H4 (cell line): ENCODE results near the gene RNU11. TPM values are rescaled to one million over a fixed set of nuclear protein-coding genes. Genes with fewer than 3 reads are reported as not detected.
"Not testable (repeated sequence)": the region's sequence is repeated elsewhere in the genome, so short reads cannot be mapped to it uniquely, and the experiment has no call there.

Experiments used
- DNase-seq: peaks from one replicate; pipeline ENCODE4 v3.0.0-alpha.2; 2015; ENCODE audit warnings: low spot score
- total RNA-seq: library from RNA; depleted of rRNA; stranded (reverse); fragments of >200 nt; shearing (Covaris generic); gene quantifications from 2 replicates; pipeline ENCODE4 v1.2.3, GENCODE V29; 2014; rRNA removed

Gene RNU11
- not detected in 2 replicates for total RNA-seq

DNA sequence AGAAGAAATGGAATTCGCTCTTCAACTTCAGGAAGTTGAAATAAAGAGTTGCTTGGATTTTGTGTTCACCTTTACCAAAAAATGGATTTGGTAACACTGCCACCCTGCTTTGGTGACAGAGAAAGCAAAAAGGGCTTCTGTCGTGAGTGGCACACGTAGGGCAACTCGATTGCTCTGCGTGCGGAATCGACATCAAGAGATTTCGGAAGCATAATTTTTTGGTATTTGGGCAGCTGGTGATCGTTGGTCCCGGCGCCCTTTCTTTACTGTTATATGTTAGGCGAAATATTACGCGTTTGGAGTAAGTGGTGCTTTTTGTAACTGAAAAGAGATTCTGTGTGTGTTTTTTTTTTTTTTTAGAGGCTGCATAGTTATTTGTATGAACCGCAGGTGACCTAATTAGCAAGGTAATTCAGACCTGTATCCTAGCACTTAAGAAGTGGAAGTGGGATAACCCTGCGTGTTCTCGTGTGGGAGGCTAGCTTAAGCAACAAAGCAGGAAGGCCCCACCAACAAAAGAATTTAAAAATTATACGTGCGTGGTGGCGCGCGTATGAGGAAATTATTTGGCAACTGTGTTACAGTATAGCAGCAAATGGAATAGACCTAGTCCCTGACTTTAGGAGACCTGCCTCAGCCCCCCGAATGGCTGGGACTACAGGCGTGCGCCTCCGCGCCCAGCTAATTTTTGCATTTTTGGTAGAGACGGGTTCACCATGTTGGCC lies at the start of gene RNU11:
TSS of gene RNU11 (plus strand) at position 127 of the 725 bp plus-strand sequence.
- peak; percentile 98 for DNase-seq

DNA sequence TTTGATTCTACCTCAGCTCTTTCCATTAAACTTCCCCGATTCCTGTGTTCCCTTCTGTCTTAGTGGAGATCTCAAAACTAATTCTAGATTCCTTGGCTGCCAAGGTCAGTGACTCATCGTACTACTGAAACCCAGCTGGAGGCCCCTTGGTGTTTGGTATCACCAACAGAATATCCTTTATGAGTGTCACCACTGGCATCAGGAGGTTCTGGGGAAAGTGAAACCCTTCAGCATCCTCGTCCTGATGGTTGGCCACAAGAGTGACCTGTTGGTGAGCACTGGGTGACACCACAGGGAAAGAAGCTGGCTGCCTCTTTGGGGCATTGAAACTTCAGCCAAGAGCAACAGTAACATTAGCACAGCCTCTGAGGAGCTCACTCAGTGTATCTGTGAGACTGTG lies 46.7 kb upstream of the RNU11 start:
- peak; percentile 88 for DNase-seq

DNA sequence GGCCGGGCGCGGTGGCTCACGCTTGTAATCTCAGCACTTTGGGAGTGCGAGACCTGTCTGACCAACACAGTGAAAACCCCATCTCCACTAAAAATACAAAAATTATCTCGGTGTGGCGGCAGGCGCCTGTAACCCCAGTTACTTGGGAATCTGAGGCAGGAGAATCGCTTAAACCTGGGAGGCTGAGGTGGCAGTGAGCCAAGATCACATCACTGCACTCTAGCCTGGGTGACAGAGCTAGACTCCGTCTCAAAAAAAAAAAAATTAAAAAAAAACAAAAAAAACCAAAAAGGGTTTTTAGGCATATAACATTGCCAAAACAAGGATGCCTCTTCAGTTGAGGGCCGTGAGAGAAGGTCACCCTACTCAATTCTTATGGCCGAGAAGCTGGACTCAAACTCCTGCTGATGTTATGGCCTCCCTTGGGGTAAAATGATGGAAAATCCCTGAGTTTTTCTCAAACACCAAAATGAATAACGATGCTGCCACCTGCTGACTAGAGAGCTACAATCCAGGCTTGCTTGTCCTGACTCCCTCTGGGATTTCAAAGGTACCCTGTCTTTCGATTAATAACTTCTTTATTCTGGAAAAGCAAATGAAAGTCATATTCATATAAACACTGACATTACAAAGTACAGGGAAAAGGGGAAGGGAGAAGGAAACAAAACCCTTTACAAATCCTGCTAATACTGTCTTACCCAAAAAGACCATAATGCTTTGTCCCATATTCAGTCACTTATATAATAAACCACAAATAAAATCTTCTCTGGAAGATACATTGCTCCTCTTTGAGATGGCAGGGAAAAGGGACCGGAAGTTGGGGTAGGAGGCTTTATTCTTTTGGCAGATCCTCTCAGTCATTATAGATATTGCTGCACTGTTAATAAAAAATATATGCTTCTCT lies 45.6 kb upstream of the RNU11 start:
- peak; percentile 75 for DNase-seq

DNA sequence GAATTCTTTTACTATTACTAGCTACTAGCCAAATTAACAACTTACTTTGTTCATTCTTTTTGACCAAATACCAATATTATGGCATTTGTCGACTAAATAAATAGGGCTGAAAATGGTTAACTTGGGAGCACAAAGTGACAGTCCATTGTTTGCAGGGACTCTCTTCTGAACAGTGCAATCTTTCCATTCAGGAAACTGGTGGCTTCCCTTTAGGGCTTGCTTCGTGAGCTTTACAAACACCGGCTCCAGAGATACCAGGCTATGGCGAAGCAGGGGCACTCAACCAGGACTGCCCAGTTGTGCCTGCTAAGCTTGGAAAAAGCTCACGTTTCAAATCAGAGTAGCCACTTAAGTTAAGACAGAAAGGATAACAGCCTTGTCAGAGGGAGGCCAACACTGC lies 44.0 kb upstream of the RNU11 start:
- DNase-seq, result no peak

DNA sequence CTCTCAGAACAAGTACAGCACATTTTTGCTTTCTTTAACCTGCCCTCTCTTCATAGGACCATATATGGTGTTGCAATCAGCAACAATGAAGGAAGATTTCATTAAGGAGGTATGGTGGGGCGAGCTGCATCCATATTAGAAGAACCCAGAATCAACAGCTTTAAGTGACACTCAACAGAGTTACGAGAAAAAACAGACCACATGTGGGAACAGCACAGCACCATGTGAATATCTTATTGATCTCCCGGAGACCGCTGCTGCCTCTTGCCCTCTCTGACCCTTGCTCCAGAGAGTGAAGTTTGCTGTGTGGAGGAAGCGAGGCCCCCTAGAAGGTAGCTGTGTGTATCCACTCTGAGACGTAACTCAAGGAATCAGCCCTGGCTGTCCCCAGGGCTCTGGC lies 43.4 kb upstream of the RNU11 start:
- no peak for DNase-seq

DNA sequence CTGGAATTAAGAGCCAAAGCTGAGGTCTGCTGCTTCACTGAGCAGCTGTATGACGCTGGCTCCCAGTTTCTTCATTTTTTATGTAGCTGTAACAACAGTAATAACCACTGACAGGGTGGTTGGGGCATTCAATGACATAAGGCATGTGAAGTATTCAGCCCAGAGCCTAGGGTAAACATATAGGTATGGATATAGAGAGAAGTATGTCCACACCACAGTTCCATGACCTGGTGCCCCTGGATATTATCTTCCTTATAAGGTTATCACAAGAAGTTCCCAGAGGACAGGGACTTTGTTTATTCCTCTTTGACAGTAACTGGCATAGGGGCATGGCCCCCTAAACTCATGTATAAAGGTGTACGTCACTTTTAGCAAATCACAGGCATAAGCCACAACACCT lies 41.6 kb upstream of the RNU11 start:
- DNase-seq, result no peak

DNA sequence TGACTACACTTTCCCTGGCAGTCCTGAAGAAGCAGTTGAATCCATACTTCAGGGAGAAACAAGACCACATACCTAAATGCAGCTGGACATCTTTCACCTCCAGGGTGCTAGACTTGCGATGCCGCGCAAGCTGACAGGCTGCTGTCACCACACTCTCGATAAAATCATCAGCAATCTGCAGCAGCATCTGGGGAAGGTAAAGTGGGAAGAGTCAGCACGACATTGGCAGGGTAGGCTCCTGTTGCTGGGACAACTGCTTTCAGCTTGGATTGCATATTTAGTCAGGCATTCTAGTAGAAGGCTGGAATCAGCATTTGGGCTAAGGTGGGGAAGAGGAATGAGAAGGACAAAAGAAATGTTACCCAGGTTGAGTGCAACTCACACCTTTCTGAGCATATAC lies 35.2 kb upstream of the RNU11 start:
- DNase-seq, result no peak

DNA sequence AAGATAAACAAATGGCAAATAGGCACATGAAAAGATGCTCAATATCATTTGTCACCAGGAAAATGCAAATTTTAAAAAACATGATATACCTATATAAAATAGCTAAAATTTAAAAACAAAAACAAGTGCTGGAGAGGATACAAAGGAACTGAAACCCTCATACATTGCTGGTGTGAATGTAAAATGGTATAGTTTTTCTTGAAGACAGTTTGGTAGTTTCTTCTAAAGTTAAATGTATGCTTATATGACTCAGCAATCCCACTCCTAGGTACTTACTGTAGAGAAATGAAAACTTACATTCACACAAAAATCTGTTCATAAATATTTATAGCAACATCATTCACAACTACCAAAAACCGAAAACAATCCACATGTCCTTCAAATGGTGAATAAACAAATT lies 16.7 kb upstream of the RNU11 start:
- DNase-seq, result no peak

DNA sequence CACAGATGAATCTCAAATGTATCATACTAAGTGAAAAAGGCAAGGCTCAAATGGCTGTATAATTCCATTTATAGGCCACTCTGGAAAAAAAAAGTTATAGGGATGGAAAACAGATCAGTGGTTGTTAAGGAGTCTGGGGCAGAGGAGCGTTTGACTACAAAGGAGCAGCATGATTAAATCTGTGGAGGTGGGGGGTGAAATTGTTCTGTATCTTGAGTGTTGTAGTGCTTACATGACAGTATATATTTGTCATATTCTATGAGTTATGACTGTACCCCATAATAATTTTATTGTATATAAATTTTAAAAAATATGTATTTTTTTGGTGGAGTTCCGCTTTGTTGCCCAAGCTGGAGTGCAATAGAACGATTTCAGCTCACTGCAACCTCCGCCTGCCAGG lies 15.8 kb upstream of the RNU11 start:
- no peak for DNase-seq

DNA sequence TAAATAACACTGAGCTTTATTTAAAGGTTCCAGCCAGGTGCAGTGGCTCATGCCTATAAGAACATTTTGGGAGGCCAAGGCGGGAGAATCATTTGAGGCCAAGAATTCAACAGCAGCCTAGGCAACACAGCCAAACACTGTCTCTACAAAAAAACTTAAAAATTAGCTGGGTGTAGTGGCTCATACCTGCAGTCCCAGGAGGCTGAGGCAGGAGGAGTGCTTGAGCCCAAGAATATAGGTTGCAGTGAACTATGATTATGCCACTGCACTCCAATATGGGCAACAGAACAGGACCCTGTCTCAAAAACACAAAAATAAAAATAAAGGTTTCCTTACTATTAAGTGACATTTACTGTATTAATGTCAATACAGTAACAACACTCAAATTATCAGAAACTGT lies 7.6 kb upstream of the RNU11 start:
- DNase-seq, result no peak

DNA sequence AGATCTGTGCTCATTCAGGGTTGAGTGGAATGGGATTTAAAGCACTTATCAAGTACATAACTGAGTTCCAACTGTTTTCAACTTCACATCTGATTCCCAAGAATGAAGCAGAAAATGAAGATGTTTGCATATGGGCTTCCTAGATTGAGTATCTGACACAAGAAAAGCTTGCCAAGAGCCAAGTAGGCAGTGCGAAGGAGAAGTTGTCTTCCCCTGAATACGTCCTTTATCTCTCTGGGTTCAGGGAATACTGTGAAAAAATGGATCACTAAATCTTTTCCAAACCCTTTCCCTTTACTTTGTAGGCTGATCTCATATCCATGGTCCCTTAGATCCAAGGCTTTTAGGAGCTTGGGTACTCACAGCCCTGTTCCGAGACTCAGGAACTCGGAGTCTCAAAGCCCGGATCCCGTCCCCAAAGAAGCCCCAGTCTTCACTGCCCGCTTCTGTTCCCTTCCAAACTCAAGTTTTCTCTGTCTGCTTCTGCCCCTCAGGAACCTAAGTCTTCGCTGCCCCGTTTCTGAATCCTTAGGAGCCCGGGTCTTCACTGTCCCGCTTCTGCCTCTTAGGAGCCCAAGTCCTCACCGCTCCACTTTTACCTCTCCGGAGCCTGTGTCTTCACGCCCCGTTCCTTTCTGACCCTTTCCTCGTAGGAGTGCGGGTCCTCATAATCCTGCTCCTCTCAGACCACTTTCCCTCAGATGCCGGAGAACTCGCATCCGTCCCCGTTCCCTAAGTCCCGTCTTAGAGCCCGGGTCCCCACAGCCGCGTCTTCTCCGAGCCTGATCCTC lies 6.1 kb upstream of the RNU11 start:
- no peak for DNase-seq

DNA sequence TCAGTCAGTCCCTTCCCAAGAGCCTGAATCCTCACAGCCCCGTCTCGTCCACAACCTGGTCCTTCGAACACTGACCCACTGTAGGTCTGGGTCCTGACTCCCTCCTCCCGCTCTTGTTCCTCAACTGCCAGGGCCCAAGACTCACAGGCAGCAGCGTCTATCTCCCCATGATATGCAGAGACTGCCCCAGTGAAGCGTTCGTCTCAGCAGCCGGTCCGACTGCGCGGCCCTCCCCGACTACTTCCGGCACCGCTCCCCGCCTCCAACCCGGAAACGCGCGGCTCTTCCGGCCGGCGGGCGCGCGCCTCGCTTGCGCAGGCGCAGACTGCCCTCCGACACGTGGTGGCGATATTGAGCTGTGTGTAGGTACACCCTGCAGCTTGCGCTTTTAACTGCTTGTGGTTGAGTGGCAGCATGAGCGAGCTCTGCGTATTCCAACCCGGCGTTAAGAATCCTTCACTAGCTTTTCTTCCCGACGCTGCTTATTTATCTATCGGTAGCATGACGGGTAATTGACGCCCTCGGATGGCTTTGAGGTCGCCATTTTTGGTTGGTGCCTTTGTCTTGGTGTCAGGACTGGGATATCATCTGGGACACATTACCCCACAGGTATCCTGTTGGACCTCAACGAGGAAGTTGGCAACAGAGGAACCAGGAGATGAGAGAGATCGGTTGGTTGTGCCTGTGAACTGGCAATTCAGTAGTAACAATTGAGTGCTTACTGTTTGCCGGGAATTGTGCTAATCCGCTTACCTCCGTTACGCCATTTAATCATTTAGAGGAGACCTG lies 5.4 kb upstream of the RNU11 start, which contains the start of gene TAF12:
TSS of gene TAF12 (minus strand) at position 221 of the 789 bp plus-strand sequence. CDS start 20,986 bp downstream, outside the sequence.
- peak; percentile 92 for DNase-seq

DNA sequence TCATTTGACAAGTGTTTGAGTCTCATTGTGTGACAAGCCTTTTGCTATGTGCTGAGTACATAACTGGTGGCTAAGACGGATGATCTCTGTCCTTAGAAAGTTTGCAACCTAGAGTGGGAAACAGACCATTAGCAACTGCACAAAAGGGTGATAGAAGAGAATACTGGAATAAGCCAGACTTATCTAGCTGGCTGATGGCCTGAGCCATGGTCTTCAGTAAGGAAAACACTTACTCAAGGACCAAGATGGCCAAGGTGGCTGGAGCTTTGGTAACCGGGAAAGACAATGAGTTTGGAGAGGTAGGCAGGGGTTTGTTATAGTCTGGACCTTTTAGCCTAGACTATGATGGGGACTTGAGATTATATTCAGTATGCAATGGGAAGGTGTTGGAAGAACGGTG lies 3.9 kb upstream of the RNU11 start:
- DNase-seq, result no peak

DNA sequence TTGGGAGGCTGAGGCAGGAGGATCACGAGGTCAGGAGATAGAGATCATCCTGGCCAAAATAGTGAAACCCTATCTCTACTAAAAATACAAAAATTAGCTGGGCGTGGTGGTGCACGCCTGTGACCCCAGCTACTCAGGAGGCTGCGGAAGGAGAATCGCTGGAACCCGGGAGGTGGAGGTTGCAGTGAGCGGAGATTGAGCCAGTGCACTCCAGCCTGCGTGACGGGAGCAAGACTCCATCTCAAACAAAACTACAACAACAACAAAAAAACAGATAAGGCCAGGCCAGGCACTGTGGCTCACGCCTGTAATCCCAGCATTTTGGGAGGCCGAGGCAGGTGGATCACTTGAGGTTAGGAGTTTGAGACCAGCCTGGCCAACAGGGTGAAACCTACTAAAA lies 3.0 kb upstream of the RNU11 start:
- DNase-seq, result not testable (repeated sequence)

DNA sequence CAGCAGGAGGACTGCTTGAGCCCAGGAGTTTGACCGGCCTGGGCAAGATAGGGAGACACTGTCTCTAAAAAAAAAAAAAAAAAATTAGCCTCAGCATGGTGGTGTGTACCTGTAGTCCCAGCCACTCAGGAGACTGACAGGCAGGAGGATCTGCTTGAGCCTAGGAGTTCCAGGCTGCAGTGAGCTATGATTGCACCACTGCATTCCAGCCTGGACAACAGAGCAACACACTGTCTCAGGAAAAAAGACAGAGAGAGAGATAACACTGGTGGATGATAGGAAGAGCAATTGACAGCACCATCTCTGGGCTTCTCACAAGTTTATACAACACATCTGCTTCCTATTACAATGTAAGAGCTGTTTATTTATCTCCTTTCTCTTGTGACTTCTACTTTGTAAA lies 2.4 kb upstream of the RNU11 start:
- DNase-seq, result no peak

DNA sequence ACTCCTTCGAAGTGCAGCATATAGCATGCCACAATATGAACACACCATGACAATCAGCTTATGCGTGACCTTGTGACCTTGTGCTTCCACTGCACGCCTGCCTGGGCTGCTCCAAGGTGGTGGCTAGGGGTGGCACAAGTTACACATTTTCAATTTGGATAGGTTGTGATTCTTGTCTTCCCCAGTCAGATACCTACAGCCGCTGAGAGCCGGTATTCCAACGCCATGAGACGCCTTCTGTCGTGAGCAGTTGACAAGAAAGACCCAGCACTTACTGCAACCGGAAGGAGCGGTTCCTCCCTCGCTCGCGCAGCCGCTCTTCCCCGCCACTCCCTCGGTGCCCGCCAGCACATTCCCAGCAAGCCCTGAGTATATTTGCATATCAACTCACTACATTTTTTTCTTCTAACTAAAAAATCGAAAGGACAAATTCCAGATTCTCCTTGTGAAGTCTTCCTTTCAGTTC lies 359 bp upstream of the RNU11 start:
- peak; percentile 94 for DNase-seq

DNA sequence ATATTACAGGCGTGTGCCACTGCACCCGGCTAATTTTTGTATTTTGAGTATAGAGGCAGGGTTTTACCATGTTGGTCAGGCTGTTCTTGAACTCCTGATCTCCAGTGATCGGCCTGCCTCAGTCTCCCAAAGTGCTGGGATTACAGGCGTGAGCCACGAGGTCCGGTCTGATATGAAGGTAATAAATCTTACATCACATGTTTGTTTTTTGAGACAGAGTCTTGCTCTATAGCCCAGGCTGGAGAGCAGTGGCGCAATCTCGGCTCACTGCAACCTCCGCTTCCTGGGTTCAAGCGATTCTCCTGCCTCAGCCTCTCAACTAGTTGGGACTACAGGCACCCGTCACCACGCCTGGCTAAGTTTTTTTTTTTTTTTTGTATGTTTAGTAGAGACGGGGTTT lies 4.7 kb downstream of the RNU11 start:
- not testable (repeated sequence) for DNase-seq

DNA sequence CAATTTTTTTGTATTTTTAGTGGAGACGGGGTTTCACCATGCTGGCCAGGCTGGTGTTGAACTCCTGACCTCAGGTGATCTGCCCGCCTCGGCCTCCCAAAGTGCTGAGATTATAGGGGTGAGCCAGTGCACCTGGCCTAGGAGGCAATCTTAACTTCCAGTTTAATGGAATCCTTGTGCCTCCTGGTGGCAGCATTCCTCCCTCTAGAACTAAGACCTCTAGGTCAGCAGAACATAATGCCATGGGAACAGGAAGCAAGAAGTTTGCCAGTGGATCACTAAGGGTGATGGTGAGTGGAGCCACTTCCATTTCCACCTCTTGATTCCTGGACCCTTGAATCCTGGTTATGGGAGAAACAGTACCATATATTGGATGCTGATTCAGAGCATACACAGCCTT lies 5.5 kb downstream of the RNU11 start:
- DNase-seq, result peak; percentile 32

DNA sequence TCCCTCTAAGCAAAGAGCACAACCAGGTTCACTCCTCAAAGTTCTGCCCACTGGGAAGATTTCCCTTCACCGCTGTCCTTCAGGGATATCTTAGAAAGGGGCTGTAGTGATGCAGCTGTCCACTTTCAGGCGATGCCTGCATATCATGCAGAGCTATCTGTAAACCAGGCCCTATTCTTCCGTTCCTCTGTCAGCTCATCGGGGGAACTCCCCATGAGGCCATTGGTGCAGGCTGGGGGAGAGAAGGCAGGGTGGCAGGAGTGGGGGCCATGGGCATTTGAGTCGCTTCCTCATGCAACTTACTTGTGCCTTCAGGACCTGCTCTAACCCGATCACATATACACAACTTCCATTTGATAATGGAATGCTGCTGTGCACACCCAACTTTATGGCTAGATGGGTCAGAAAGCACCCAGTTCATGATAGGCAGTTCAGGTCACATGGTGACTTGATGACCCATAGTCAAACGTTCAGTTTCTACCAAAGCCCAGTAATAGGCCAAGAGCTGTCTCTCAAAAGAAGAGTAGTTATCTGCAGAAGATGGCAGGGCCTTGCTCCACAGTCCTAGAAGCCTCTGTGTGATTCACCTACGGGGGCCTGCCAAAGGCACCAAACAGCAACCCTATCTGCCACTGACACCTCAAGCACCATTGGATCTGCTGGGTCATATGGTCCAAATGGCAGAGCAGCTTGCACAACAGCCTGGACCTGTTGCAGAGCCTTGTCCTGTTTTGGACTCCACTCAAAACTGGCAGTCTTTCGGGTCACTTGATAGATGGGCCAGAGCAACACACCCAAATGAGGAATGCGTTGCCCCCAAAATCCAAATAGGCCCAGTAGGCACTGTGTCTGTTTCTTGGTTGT lies 7.3 kb downstream of the RNU11 start:
- DNase-seq, result not testable (repeated sequence)

DNA sequence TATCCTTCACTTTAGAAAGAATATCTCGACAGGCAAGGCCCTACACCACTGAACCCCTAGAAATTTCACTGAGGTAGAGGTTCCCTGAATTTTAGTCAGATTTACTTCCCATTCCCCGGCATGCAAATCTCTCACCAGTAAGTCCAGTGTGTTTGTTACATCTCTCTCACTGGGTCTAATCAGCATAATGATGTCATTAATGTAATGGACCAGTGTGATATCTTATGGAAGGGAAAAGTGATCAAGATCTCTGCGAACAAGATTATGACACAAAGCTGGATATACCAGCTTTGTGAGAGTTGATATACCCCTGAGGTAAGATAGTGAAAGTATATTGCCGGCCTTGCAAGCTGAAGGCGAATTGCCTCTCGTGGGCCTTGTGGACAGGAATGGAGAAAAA lies 7.9 kb downstream of the RNU11 start:
- DNase-seq, result no peak
